ENCODE measurements around the gene NEURL1B.

Gene NEURL1B

GRCh38 chr5:172699423-172699822 is 58.4 kb downstream of the NEURL1B start:
- POLR2A ChIA-PET, result no interaction called here
- no peak for TF ChIP-seq ZBTB10 (tag by site-specific recombination; IDR thresholded peaks at IDR 0.05)
- peak; percentile 77 for TF ChIP-seq ZNF600 (tag by site-specific recombination; IDR thresholded peaks at IDR 0.05)
- CTCF ChIA-PET, result interaction anchor here (1.0 to 9.5 kb wide), 4 partner anchors 13 to 237 kb away, joined by 3 to 159 read pairs (median 9); no protein-coding TSS in a partner anchor
- Histone ChIP-seq H3K9me3 (ENCODE audit: control insufficient read depth, insufficient read depth, low read depth, low read length) (no peaks in the 10 kb centered on the region), H3K27ac (ENCODE audit: extremely low read depth, low read depth, low read length) (no peak overlapping the region), H3K4me3 (ENCODE audit: low read depth, low read length) (no peak overlapping the region), H3K4me1 (ENCODE audit: control insufficient read depth, insufficient read depth, low read length) (no peaks in the 10 kb centered on the region), H3K36me3 (ENCODE audit: control insufficient read depth in 2 of 2, insufficient read depth in 1 of 2, low read length in 2 of 2) (no peaks in the 10 kb centered on the region)

- no peak overlapping the region for H3K27ac ChIP-seq (ENCODE audit: extremely low read depth, low read depth, low read length)
- H3K4me1 ChIP-seq (ENCODE audit: control insufficient read depth, insufficient read depth, low read length), result no peaks in the 10 kb centered on the region
- CTCF ChIA-PET, result interaction anchor here (0.6 to 9.5 kb wide), 7 partner anchors 10 to 787 kb away, joined by 3 to 159 read pairs (median 3); no protein-coding TSS in a partner anchor
- no peaks in the 10 kb centered on the region for H3K36me3 ChIP-seq (ENCODE audit: control insufficient read depth in 2 of 2, insufficient read depth in 1 of 2, low read length in 2 of 2)
- no peaks in the 10 kb centered on the region for H3K9me3 ChIP-seq (ENCODE audit: control insufficient read depth, insufficient read depth, low read depth, low read length)
- TF ChIP-seq SALL2 (tag by site-specific recombination; IDR thresholded peaks at IDR 0.05; ENCODE audit: borderline replicate concordance) (no peak), ZNF792 (tag by site-specific recombination; IDR thresholded peaks at IDR 0.05) (no peak), ZBTB1 (tag by site-specific recombination; IDR thresholded peaks at IDR 0.05) (no peak), BCL11A (tag by site-specific recombination; IDR thresholded peaks at IDR 0.05; ENCODE audit: low read depth) (no peak), ZNF510 (tag by site-specific recombination; IDR thresholded peaks at IDR 0.05; ENCODE audit: insufficient replicate concordance) (no peak), SP7 (tag by site-specific recombination; IDR thresholded peaks at IDR 0.05) (no peak), WT1 (tag by site-specific recombination; IDR thresholded peaks at IDR 0.05) (no peak), ZNF664 (tag by site-specific recombination; IDR thresholded peaks at IDR 0.05) (no peak), ZNF701 (tag by site-specific recombination; IDR thresholded peaks at IDR 0.05) (no peak), ZNF555 (tag by site-specific recombination; conservative IDR thresholded peaks at IDR 0.05) (no peak), ZNF266 (tag by site-specific recombination; IDR thresholded peaks at IDR 0.05; ENCODE audit: low read depth) (no peak), ZNF133 (tag by site-specific recombination; IDR thresholded peaks at IDR 0.05) (no peak), ZNF791 (tag by site-specific recombination; IDR thresholded peaks at IDR 0.05) (no peak), ZNF501 (tag by site-specific recombination; IDR thresholded peaks at IDR 0.05) (no peak), KLF10 (tag by site-specific recombination; IDR thresholded peaks at IDR 0.05) (no peak), SP2 (tag by site-specific recombination; IDR thresholded peaks at IDR 0.05) (no peak)
- H3K4me3 ChIP-seq (ENCODE audit: low read depth, low read length), result no peak overlapping the region
- POLR2A ChIA-PET, result no interaction called here
Measured at GRCh38 chr5:172699999-172700364, 58.9 kb downstream of the NEURL1B start.

GRCh38 chr5:172700365-172701290 is 59.6 kb downstream of the NEURL1B start:
- Histone ChIP-seq H3K27ac (ENCODE audit: extremely low read depth, low read depth, low read length) (no peak overlapping the region), H3K9me3 (ENCODE audit: control insufficient read depth, insufficient read depth, low read depth, low read length) (no peaks in the 10 kb centered on the region), H3K36me3 (ENCODE audit: control insufficient read depth in 2 of 2, insufficient read depth in 1 of 2, low read length in 2 of 2) (no peaks in the 10 kb centered on the region), H3K4me1 (ENCODE audit: control insufficient read depth, insufficient read depth, low read length) (no peaks in the 10 kb centered on the region), H3K4me3 (ENCODE audit: low read depth, low read length) (no peak overlapping the region)
- CTCF ChIA-PET, result interaction anchor here (0.6 to 9.5 kb wide), 9 partner anchors 10 to 787 kb away, joined by 3 to 159 read pairs (median 4); no protein-coding TSS in a partner anchor
- POLR2A ChIA-PET, result interaction anchor here (0.6 kb wide), 1 partner anchor 232 kb away, joined by 4 read pairs; no protein-coding TSS in a partner anchor
- peak; percentile 70 for TF ChIP-seq EGR2 (tag by site-specific recombination; IDR thresholded peaks at IDR 0.05; ENCODE audit: low read depth)
- TF ChIP-seq SCRT2 (tag by site-specific recombination; IDR thresholded peaks at IDR 0.05), result peak; percentile 99
- peak; percentile 61; the same call in 1 of the 2 replicates for TF ChIP-seq KLF1 (tag by site-specific recombination; IDR thresholded peaks at IDR 0.05)
- no peak for TF ChIP-seq ZNF792 (tag by site-specific recombination; IDR thresholded peaks at IDR 0.05)
- TF ChIP-seq TCF7L2 (IDR thresholded peaks at IDR 0.05; ENCODE audit: borderline replicate concordance, low read depth, low read length), result no peak
- peak; percentile 59; the same call in 1 of the 2 replicates for TF ChIP-seq ZNF692 (tag by site-specific recombination; IDR thresholded peaks at IDR 0.05)
- TF ChIP-seq ZNF18 (tag by site-specific recombination; IDR thresholded peaks at IDR 0.05), result 0 out of 2 replicates have a peak, but pooled peaks have one; percentile 15
- 0 out of 2 replicates have a peak, but pooled peaks have one; percentile 23 for TF ChIP-seq KLF9 (tag by site-specific recombination; IDR thresholded peaks at IDR 0.05; ENCODE audit: low read depth)
- peak; percentile 97 for TF ChIP-seq SCRT1 (tag by site-specific recombination; IDR thresholded peaks at IDR 0.05; ENCODE audit: borderline replicate concordance)
